ENCODE data around the gene KDSR.

KDSR gene

DNA sequence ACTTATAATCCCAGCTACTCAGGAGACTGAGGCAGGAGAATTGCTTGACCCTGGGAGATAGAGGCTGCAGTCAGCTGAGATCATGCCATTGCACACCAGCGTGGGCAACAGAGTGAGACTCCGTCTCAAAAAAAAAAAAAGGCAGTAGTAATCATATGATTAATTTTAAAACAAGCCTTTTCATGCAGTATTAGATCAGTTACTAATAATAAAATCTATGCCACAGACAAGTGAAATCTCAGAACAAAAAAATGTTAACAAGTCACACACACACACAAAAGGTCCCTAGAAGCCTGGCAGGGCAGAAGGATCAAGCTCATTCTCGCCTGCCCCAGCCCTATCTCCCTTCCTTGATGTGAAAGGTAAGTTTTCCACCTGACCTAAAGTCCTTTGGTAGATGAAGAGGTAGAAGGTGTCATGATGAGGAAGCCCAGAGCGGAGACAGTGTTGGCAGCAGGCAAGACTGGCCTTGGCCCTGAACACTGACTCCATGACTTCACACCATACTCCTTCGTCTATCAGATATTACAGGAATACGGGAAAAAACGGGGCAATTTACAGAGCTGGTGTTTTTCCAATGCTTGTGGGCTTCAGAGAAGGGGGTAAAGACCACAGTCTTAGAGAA lies 10.6 kb downstream of the KDSR start:
- H3K4me1 ChIP-seq = no peaks in the 10 kb centered on the region
- TF ChIP-seq, protein P1, sequence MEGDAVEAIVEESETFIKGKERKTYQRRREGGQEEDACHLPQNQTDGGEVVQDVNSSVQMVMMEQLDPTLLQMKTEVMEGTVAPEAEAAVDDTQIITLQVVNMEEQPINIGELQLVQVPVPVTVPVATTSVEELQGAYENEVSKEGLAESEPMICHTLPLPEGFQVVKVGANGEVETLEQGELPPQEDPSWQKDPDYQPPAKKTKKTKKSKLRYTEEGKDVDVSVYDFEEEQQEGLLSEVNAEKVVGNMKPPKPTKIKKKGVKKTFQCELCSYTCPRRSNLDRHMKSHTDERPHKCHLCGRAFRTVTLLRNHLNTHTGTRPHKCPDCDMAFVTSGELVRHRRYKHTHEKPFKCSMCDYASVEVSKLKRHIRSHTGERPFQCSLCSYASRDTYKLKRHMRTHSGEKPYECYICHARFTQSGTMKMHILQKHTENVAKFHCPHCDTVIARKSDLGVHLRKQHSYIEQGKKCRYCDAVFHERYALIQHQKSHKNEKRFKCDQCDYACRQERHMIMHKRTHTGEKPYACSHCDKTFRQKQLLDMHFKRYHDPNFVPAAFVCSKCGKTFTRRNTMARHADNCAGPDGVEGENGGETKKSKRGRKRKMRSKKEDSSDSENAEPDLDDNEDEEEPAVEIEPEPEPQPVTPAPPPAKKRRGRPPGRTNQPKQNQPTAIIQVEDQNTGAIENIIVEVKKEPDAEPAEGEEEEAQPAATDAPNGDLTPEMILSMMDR (IDR thresholded peaks at IDR 0.05; ENCODE audit: low read depth, low read length) = no peak
- DNase-seq = no peak
- H3K36me3 ChIP-seq = no peaks in the 10 kb centered on the region
- no peaks in the 10 kb centered on the region for H3K9me3 ChIP-seq
- H3K27me3 ChIP-seq = no peaks in the 10 kb centered on the region
- H3K4me3 ChIP-seq (ENCODE audit: low read depth, low read length) = no peak overlapping the region

DNA sequence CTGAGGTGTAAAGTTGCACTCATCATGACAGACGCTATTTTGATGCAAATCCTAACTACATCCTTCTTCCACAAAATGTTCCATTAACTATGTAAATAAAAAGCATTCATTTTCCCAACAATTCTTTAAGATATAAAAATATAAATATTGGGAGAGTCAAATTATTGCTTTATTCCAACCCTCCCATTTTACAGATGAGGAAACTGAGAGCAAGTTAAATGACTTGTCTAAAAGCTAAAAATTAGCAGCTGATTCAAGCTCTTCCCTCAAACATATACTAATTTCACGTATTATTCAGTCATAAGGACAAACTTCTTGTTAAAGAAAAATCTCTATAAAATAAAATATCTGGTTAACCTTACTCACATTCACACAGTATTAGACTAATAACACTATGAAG lies 16.8 kb downstream of the KDSR start:
- DNase-seq = no peak
- no peaks in the 10 kb centered on the region for H3K36me3 ChIP-seq

DNA sequence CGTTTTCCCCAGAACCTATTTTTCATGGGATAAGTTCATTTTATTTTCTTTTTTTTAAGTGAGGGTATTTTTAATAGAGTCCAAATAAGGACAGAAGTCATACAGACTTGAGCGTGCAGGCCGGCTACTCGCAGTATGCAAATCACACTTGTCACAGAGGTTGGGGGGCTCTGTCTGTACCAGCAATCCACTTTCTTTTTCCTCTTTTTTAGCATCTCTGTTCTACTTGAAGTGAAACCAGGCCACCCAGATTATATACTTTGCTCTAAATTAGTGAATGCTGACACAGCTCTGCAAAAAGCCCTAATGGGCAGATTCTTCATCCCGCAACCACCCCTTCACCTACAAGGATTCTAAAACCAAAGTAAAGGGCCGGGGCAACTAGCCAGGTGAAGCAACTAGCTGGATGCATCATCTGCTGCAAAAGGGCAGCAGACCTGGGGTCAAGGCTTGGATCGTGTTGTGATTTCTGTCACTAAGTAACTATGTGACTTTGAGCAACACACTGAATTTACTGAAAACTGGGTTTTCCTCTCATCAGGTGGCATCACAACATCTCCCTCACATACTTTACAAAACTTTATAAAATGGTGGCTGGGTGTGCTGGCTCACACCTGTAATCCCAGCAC lies 18.4 kb downstream of the KDSR start:
- Histone ChIP-seq H3K27me3 (no peaks in the 10 kb centered on the region), H3K4me1 (no peaks in the 10 kb centered on the region), H3K4me3 (ENCODE audit: low read depth, low read length) (no peak overlapping the region), H3K36me3 (no peaks in the 10 kb centered on the region), H3K9me3 (no peaks in the 10 kb centered on the region)
- TF ChIP-seq, protein P1 (IDR thresholded peaks at IDR 0.05; ENCODE audit: low read depth, low read length) = no peak
- DNase-seq = no peak

More for the DNA sequence above, 16.8 kb downstream of the KDSR start:
- Histone ChIP-seq H3K27me3 (no peaks in the 10 kb centered on the region), H3K9me3 (no peaks in the 10 kb centered on the region), H3K4me3 (ENCODE audit: low read depth, low read length) (no peak overlapping the region), H3K4me1 (no peaks in the 10 kb centered on the region)
- TF ChIP-seq, protein P1 (IDR thresholded peaks at IDR 0.05; ENCODE audit: low read depth, low read length) = no peak

DNA sequence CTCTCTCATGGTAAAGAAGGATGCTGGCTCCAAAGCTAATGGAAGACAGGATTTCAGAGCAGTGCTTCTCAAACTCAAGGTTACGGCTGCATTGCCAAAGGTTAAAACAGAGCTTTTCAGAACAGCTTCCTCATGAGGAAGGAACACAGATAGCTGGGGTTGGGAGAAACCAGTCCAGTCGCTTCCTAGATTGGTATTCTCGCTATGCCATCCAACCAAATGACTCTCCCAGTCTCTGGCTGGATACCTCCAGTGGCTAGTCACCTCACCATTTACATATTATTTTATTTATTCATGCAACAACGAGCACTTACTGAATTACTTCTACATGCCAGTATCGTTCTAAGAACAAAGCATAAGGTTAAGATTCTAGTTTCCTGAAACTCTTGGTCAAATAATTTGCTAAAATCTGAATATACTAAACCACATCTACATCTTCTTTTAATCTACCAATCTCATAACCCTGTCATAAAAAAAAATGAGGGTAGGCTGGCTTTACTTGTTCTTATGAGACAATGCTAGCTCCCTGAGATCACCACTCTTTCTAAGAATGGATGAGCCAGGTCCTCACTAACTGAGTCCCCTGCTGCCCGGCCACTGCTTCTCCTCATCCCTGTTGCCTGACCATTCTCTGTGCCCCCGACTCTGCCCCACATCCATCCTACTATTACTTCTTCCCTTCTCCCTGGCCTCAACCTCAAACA lies 20.4 kb downstream of the KDSR start:
- H3K27me3 ChIP-seq = no peaks in the 10 kb centered on the region
- TF ChIP-seq, protein P1 (IDR thresholded peaks at IDR 0.05; ENCODE audit: low read depth, low read length) = no peak
- no peaks in the 10 kb centered on the region for H3K36me3 ChIP-seq
- no peaks in the 10 kb centered on the region for H3K9me3 ChIP-seq
- H3K4me3 ChIP-seq (ENCODE audit: low read depth, low read length) = no peak overlapping the region
- H3K4me1 ChIP-seq = no peaks in the 10 kb centered on the region
- DNase-seq = no peak

DNA sequence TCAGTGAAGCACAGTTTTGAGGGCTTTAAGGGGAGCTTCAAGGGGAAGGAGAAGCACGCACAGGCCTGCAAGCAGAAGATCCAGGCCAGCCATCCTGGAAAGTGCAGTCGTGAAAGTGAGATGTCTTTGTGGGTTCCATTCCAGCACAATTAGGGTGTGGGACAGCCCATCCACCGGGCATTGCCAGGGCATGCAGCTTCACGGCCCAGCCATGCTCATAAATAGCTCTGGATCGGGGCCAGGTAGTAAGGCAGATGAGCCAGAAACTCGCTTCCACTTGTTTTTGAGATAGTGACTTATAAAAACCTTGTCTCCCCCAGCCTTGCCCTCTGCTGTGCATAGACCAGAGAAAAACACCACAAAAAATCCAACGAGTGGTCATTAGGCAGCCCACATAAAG lies 21.0 kb downstream of the KDSR start:
- no peaks in the 10 kb centered on the region for H3K9me3 ChIP-seq
- H3K4me1 ChIP-seq = no peaks in the 10 kb centered on the region
- no peaks in the 10 kb centered on the region for H3K27me3 ChIP-seq
- DNase-seq = no peak
- no peak overlapping the region for H3K4me3 ChIP-seq (ENCODE audit: low read depth, low read length)
- no peaks in the 10 kb centered on the region for H3K36me3 ChIP-seq
- TF ChIP-seq, protein P1 (IDR thresholded peaks at IDR 0.05; ENCODE audit: low read depth, low read length) = no peak

DNA sequence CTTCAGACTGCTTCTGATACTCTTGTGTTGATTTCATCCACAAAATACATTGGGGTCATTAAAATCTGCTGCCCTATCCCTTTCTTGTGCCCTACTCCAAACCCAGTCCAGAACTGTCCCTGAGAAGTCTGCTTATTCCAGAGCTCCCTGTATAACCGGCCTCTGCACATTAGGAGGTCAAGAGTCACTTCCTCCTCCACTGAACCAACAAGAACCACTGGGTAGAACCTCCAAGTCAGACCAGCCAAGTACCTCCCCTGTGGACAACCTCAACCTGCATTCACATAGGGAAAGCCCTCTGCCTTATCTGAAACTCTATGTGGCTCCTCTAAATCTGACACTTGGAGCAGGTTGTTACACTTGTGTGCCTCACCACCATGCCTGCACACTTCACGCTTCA lies 22.1 kb downstream of the KDSR start:
- Histone ChIP-seq H3K9me3 (no peaks in the 10 kb centered on the region), H3K27me3 (no peaks in the 10 kb centered on the region), H3K4me3 (ENCODE audit: low read depth, low read length) (no peak overlapping the region), H3K36me3 (no peaks in the 10 kb centered on the region), H3K4me1 (no peaks in the 10 kb centered on the region)
- TF ChIP-seq, protein P1 (IDR thresholded peaks at IDR 0.05; ENCODE audit: low read depth, low read length) = no peak
- DNase-seq = no peak

Data from BE2C (cell line).